ENCODE results near the gene SETD3.

SETD3 gene

DNA sequence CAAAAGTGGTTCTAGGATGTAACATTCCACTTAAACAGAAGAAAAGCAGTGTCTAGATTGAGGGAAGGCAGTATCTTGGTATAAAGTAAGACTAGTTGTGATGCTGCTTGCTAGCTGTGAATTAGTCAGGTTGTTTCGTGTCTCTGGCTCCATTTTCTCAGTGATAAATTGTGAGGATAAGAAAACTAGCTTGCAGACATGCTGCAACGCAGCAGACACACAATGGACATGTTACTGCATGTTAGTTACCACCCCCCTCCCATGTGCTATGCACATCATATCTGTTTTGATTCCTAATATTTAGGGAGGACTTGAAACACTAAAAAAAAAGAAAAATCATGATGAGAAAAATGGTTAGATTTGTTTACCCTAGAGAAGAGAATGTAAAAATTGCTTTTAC, 3.4 kb upstream of the SETD3 start:
- no peak overlapping the region for H3K4me3 ChIP-seq (ENCODE audit: low read depth, low read length)
- TF ChIP-seq, protein P1, sequence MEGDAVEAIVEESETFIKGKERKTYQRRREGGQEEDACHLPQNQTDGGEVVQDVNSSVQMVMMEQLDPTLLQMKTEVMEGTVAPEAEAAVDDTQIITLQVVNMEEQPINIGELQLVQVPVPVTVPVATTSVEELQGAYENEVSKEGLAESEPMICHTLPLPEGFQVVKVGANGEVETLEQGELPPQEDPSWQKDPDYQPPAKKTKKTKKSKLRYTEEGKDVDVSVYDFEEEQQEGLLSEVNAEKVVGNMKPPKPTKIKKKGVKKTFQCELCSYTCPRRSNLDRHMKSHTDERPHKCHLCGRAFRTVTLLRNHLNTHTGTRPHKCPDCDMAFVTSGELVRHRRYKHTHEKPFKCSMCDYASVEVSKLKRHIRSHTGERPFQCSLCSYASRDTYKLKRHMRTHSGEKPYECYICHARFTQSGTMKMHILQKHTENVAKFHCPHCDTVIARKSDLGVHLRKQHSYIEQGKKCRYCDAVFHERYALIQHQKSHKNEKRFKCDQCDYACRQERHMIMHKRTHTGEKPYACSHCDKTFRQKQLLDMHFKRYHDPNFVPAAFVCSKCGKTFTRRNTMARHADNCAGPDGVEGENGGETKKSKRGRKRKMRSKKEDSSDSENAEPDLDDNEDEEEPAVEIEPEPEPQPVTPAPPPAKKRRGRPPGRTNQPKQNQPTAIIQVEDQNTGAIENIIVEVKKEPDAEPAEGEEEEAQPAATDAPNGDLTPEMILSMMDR (conservative IDR thresholded peaks at IDR 0.05; ENCODE audit: low read depth, low read length) = no peak
- no peak for DNase-seq (ENCODE audit: low read depth)

DNA sequence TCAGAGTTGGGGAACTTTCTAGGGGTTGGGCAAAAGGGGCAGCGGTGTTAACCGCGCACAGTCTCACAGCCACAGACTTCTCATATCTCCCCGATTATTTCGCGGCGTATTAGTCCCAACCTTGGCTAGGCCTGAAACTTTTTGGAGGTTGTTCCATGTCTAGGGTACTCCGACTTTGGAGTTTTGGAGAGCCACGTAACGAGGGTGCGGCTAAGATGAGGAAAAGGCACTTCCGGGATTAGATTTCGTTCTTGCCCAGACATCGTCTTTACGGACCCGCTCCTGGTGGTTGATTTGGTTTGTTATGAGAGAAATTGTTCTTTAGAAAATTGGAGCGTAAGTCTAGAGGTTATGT, 1.1 kb upstream of the SETD3 start:
- TF ChIP-seq, protein P1 (conservative IDR thresholded peaks at IDR 0.05; ENCODE audit: low read depth, low read length) = peak; percentile 22
- peak; percentile 52 for DNase-seq (ENCODE audit: low read depth)
- peak overlapping the region; percentile 92 for H3K4me3 ChIP-seq (ENCODE audit: low read depth, low read length)

DNA sequence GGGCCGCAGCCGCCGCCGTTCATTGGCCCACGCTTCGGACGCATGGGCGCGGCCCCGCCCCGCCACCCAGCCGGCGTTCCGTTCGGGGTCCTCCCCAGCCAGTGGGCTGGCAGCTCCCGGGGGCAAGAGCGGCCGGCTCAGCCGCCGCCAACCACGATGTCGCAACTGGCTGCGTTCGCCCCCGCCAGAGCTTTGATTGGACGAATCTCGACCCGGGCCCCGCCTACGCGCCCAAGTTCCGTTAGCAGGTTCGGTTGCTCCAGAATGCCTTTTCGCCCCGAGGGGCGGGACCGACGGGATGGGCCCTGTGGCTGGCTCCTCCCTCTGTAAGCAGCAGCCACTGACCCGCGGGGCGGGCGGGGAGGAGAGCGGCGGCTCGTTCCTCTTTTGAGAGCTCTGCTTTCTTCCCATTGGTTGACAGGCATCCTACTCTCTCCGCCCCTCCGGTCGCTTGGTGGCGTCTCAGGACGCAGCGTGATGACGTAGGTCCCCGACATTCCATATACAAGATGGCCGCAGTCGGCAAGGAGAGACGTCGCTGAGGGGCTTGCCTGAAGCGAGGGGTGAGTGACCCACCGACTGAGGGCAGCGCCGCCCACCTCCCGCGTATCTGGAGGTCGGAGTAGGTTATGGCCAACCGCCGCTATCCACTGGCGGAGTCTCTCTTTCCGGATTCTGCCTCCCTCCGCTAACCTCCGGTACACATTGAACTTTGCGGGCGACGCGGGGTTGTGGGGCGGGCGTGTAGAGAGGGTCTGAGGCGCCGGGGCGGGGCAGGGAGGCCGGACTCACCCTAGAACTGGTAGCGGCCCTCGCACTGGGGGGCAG, 472 bp upstream of the SETD3 start, which contains the start of gene CCNK:
Gene CCNK, plus strand, starts transcription at position 493 of the 828 bp plus-strand sequence. CDS start 11,269 bp downstream, outside the sequence.
- TF ChIP-seq, protein P1 (conservative IDR thresholded peaks at IDR 0.05; ENCODE audit: low read depth, low read length) = no peak
- peak within 1 kb of the TSS; percentile 92 for H3K4me3 ChIP-seq (ENCODE audit: low read depth, low read length)
- DNase-seq (ENCODE audit: low read depth) = peak; percentile 100

DNA sequence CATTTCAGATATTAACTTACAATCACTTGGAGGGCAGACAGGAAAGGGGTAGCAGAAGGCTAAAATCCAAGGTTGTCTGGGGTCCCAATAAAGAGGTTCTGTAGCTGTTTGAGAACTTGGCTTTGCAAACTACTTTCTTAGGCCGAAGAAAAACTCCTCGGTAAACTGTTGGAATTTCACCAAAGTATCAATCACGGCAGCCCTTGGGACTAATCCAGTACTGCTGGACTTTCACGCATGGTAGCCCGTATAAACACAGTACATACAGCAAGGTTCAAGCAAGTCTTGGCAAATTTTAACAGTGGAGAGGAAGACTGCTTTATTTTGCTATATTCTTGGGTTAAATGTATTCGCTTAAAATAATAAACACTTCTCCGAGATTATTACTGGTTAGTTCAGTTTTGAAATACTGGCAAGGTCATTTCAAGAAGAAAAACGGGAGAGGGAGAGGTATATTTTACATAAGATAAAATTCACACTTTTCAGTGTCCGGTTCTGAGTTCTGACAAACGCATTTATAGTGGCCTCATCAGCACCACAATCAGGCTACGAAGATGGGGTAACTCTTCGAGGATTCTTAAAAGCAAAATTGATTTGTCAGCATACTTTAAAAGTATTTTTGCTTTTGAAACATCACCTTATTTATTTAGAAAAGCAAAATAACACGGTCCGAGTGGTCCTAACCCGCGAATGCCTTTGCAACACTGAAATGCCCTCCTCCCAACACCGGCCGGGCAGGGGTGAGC, 1.3 kb downstream of the SETD3 start:
- peak; percentile 21 for DNase-seq (ENCODE audit: low read depth)
- TF ChIP-seq, protein P1 (conservative IDR thresholded peaks at IDR 0.05; ENCODE audit: low read depth, low read length) = no peak
- H3K4me3 ChIP-seq (ENCODE audit: low read depth, low read length) = peak overlapping the region; percentile 92

DNA sequence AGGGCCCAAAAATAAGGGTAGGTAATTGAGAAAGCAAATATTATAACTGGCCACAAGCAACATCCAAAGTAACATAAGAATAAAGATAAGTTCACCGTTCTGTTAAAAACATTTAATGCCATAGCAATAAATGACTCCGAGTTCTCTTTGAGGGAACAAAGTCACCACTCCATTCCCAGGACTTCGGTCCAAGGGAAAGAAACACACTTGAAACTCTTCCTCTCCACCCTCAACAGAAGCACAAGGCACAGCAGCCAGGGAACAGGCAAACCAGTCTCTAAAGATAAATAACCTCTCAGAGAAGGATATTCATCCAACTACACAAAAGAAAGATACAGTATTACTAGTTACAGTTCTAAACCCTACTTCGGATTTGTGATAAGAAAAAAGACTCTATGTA, 2.5 kb downstream of the SETD3 start:
- no peak overlapping the region for H3K4me3 ChIP-seq (ENCODE audit: low read depth, low read length)
- TF ChIP-seq, protein P1 (conservative IDR thresholded peaks at IDR 0.05; ENCODE audit: low read depth, low read length) = no peak
- no peak for DNase-seq (ENCODE audit: low read depth)

DNA sequence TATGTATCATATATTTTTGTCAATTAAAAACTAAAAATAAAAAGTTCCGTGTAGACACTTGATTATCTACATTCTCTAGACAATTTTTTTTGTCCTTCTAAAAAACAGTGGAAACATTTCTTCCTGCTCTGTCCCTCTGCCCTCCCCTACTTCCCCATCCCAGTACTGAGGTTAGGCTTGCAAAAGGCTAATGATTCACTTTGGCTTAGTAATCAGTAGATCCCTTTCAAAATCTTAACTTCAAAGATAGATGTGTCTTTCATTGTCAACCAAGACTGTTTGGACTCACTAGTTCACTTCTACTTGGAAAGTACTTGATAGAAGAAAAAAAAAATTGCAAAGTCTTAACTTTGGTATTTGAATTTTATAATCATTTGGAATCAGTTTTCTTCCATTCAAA, 3.8 kb downstream of the SETD3 start:
- TF ChIP-seq, protein P1 (conservative IDR thresholded peaks at IDR 0.05; ENCODE audit: low read depth, low read length) = no peak
- peak; percentile 9 for DNase-seq (ENCODE audit: low read depth)
- no peak overlapping the region for H3K4me3 ChIP-seq (ENCODE audit: low read depth, low read length)

Data from choroid plexus epithelial cell (primary cell).